NCI-H1092 treated with DMSO at 0.1 percent for 48 hours (cell line): ENCODE data around the gene WFDC1.

Source experiments
- DNase-seq: peaks from one replicate; lab custom pipeline; 2025; lab: John Stamatoyannopoulos, UW

Gene WFDC1

GRCh38 chr16:84378099-84378498 is 83.4 kb downstream of the WFDC1 start:
- DNase-seq: no peak

- no peak for DNase-seq
Measured at GRCh38 chr16:84378567-84378966, 83.9 kb downstream of the WFDC1 start.

- DNase-seq: no peak
Measured at GRCh38 chr16:84379008-84379708, 84.5 kb downstream of the WFDC1 start.
